Psoas muscle (tissue), 8 donors: Measurements from ENCODE around the gene PRKCA. TPM values are rescaled to one million over a fixed set of nuclear protein-coding genes. Genes with fewer than 3 reads are reported as not detected.
"Not testable (repeated sequence)": the region's sequence is repeated elsewhere in the genome, so short reads cannot be mapped to it uniquely, and the experiment has no call there.

Experiments used
- ATAC-seq, 4 donors: fragments of 200-7000 bp; cut with Tn5 transposase; one replicate each; pipeline ENCODE4 v1.9.1; 2020; ENCODE audit warnings: moderate library complexity in 3 of 4, mild to moderate bottlenecking in 2 of 4
- DNase-seq, 2 donors: peaks; one replicate each; pipeline ENCODE4 v3.0.0-alpha.2; 2020
- H3K27ac ChIP-seq: fragments of 200-600 bp; one replicate; pipeline ENCODE4 v1.8.0; 2022
- H3K27me3 ChIP-seq, 3 donors: fragments of 200-600 bp in 1 of 3; one replicate each; pipeline versions ENCODE4 v1.6.1 to v1.8.0; 2013 to 2022; ENCODE audit warnings: low read length in 2 of 3, mild to moderate bottlenecking in 2 of 3, moderate library complexity in 1 of 3; ENCODE audit not compliant: insufficient read depth in 3 of 3
- H3K36me3 ChIP-seq, 2 donors: fragments of 200-600 bp in 1 of 2; one replicate each; pipeline versions ENCODE4 v1.6.1 to v1.8.0; 2013 to 2022; ENCODE audit warnings: low read depth in 1 of 2, mild to moderate bottlenecking in 1 of 2, moderate library complexity in 1 of 2; ENCODE audit not compliant: insufficient read depth in 1 of 2
- H3K4me1 ChIP-seq: fragments of 200-600 bp; one replicate; pipeline ENCODE4 v1.8.0; 2022
- H3K4me3 ChIP-seq: fragments of 200-600 bp; one replicate; pipeline ENCODE4 v1.8.0; 2022; ENCODE audit warnings: mild to moderate bottlenecking
- H3K9me3 ChIP-seq: fragments of 200-600 bp; one replicate; pipeline ENCODE4 v1.8.0; 2022
- CTCF ChIP-seq: fragments of 200-600 bp; IDR thresholded peaks from one replicate; pipeline ENCODE4 v1.8.0; 2022; ENCODE audit warnings: antibody characterized with exemption
- WGBS, 3 donors: extraction: QIAGEN DNeasy Blood & Tissue Kit; methylation state at CpG; one replicate each; pipeline versions ENCODE4 v1.1.6 to v1.1.7; 2013; 5-methylcytosine and 5-hydroxymethylcytosine counted together
- intact Hi-C, 2 donors: fragments of 100-400 bp; cut with DNase I; formaldehyde crosslinking; loops; one replicate each; pipeline versions ENCODE4 v1.11.0 to v1.14.2; 2022
- polyA plus RNA-seq, 3 donors: library from polyadenylated mRNA; stranded (reverse); fragments of 200-250 nt; gene quantifications; one replicate each; pipeline ENCODE4 v1.2.3, GENCODE V29; 2013
- total RNA-seq, 4 donors: library from RNA; stranded (reverse); fragmentation: NEBNext Ultra II Directional in 2 of 4; extraction: Animal tissue kit (Norgen Biotek cat#: 25700) in 2 of 4; gene quantifications; one replicate each; pipeline versions ENCODE4 v1.2.1 to v1.2.4, GENCODE V29; 2021 to 2023
- donor health status: healthy with polysubstance abuse.
- donor health status: DM: no; HTN: no; CAD: no; lungs with moderate emphysema.
- donor health status: Bipolar disorder and iron deficiency.
- donor health status: healthy.
- donor health status: DM: yes; HTN: yes; CAD: no.
- donor health status: DM: no; HTN: no; CAD: no.
- donor health status: DM: no; HTN: no; CAD: no.
- donor health status: DM: yes; HTN: yes; CAD: no.

Gene PRKCA
- total and polyA plus RNA-seq, 7 donors: 0.35 to 15.5 (median 8.2) TPM

DNA sequence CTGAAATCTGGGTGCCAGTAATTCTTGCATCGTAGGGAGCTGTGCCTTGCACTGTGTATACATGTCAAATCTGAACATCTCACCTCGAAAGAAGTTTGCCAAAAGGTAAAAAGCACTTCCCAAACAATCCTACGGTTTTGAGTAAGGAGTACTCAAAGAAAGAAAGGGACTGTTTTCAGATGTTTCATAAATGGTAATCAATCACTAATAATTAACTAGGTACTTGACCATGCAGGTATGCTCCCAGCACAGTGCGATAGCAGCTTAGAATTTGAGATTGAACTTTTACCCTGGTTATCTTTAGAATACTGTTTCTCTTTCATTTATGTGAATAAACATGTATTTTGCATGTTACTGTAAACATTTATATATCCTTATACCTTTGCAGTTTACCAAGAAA, 39.0 kb downstream of the PRKCA start:
- intact Hi-C loops: loop anchor here in 1 of 2 donors (10.0 kb wide), 1 partner anchor 333 kb away; no protein-coding TSS in a partner anchor
- DNase-seq (no peak), ATAC-seq (no peak)
- no peaks in the 10 kb centered on the region for H3K36me3 ChIP-seq
- WGBS, 3 donors: 74 to 77% (median 75%) methylated on average over 4 of the region's 4 CpGs
- no peak overlapping the region for H3K27ac ChIP-seq
- no peaks in the 10 kb centered on the region for H3K9me3 ChIP-seq
- peaks cover 26% of the 10 kb centered on the region for H3K4me1 ChIP-seq
- TF ChIP-seq CTCF: no peak
- no peak overlapping the region for H3K4me3 ChIP-seq
- no peaks in the 10 kb centered on the region for H3K27me3 ChIP-seq

DNA sequence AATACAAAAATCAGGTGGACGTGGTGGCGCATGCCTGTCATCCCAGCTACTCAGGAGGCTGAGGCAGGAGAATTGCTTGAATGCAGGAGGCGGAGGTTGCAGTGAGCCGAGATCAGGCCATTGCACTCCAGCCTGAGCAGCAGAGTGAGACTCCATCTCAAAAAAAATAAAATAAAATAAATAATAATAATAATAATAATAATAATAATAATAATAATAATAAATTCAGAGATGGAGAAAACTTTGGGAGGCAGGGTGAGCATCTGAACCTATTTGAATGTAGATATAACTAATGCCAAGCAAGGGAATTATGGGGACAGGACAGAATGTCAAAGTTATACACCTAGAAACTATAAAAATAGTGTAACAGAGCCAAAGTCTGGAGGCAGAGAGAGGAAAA, 39.9 kb downstream of the PRKCA start:
- not testable (repeated sequence) for H3K27me3 ChIP-seq, H3K4me3 ChIP-seq, DNase-seq, H3K27ac ChIP-seq, H3K36me3 ChIP-seq, H3K9me3 ChIP-seq, ATAC-seq
- peaks cover 26% of the 10 kb centered on the region for H3K4me1 ChIP-seq
- WGBS, 3 donors: 97 to 100% (median 98%) methylated on average over 4 of the region's 4 CpGs
- intact Hi-C loops: loop anchor here in 1 of 2 donors (10.0 kb wide), 1 partner anchor 333 kb away; no protein-coding TSS in a partner anchor

DNA sequence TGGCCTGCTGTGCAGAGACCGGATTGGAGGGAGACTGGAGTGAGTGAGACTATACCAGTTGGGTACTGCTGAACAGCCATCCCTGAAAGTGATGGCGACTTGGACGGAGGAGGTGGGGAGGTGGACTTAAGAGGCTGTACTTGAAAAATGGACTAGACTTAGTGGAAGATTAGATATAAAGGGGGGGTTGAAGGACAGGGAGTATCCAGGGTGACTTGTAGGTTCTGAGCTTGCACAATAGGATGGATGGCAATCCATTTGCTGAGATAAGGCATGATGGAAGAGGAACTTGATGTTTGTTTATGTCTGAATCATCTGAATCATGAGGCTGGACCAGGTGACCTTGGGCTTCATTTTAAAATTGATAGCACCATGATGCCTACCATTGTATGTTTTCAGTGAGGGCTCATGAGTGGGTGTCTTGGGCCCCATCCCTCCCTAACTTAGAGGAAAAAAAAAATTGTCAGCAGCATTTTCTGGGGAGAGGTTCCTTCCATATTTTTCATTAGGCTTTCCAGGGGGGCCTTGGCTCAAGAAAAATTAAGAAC, 41.2 kb downstream of the PRKCA start:
- no peak overlapping the region for H3K4me3 ChIP-seq
- H3K4me1 ChIP-seq: peaks cover 30% of the 10 kb centered on the region
- TF ChIP-seq CTCF: no peak
- WGBS, 3 donors: 97 to 100% (median 99%) methylated on average over 3 of the region's 3 CpGs
- no peaks in the 10 kb centered on the region for H3K9me3 ChIP-seq
- no peak for ATAC-seq
- no peaks in the 10 kb centered on the region for H3K36me3 ChIP-seq
- H3K27ac ChIP-seq: no peak overlapping the region
- DNase-seq: no peak
- H3K27me3 ChIP-seq: no peaks in the 10 kb centered on the region
- intact Hi-C loops: loop anchor here in 1 of 2 donors (10.0 kb wide), 1 partner anchor 331 kb away; no protein-coding TSS in a partner anchor

DNA sequence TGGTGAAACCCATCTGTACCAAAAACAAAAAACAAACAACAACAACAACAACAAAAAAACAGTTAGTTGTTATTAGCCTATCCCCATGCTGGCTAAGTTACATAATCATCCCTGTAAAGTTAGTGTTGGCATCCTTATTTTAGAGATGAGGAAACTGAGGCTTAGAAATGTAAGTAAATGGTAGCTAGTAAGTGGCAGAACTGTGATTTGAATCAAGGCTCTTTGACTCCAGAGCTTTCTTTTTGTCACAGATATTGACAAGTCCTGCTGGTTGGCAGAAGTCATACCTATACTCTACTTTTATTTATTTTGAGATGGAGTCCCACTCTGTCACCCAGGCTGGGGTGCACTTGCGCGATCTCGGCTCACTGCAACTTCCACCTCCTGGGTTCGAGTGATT, 42.1 kb downstream of the PRKCA start:
- Histone ChIP-seq H3K27me3 (no peaks in the 10 kb centered on the region), H3K27ac (no peak overlapping the region), H3K9me3 (no peaks in the 10 kb centered on the region), H3K4me1 (peaks cover 29% of the 10 kb centered on the region), H3K36me3 (no peaks in the 10 kb centered on the region), H3K4me3 (no peak overlapping the region)
- ATAC-seq (no peak), DNase-seq (no peak)
- no peak for TF ChIP-seq CTCF
- intact Hi-C loops: loop anchor here in 1 of 2 donors (10.0 kb wide), 1 partner anchor 330 kb away; no protein-coding TSS in a partner anchor
- WGBS, 3 donors: 96 to 98% (median 97%) methylated on average over 4 of the region's 4 CpGs

DNA sequence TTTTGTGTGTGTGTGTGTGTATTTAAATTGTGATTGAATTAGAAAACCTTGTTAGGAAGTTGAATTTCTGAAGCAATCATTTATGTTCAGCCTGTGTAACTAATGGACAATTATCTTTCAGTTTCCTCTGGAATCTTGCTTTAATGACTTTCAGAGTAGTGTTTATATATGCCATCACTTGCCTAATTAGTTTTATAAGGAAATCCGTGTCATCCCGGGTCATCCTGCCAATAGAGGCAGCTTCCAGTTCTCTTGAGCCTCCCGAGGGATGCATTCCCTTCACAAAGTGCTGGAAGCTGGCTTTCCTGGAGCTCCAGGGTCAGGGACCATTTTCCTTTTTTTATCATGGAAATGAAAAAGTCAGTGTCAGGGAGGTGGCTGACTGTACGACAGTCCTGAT, 42.9 kb downstream of the PRKCA start:
- WGBS, 3 donors: 23 to 32% (median 26%) methylated on average over 4 of the region's 4 CpGs
- H3K4me1 ChIP-seq: peaks cover 21% of the 10 kb centered on the region
- H3K9me3 ChIP-seq: no peaks in the 10 kb centered on the region
- H3K27me3 ChIP-seq: no peaks in the 10 kb centered on the region
- no peak overlapping the region for H3K27ac ChIP-seq
- intact Hi-C loops: loop anchor here in 1 of 2 donors (10.0 kb wide), 1 partner anchor 330 kb away; no protein-coding TSS in a partner anchor
- DNase-seq (no peak), ATAC-seq (no peak)
- no peak overlapping the region for H3K4me3 ChIP-seq
- no peak for TF ChIP-seq CTCF
- no peaks in the 10 kb centered on the region for H3K36me3 ChIP-seq

DNA sequence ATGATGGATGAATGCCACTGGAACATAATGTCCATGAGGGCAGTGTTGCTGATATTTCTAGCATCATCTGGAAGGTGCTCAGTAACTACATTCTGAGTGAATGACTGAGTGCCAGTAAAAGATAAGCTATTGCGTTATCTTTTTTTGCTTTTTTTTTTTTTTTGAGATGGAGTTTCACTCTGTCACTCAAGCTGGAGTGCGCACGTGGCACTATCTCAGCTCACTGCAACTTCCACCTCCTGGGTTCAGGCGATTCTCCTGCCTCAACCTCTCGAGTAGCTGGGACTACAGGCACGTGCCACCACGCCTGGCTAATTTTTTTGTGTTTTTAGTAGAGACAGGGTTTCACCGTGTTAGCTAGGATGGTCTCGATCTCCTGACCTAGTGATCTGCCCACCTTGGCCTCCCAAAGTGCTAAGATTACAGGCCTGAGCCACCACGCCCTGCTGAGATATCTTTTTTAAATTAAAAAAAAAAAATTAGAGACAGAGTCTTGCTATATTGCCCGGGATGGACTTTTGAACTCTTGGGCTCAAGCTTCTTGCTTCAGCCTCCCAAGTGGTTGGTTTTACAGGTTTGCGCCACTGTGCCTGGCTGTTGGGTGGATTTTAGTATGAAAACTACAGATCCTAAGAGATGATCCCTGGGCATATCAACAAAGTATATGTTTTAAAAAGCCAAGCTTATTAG, 43.7 kb downstream of the PRKCA start:
- DNase-seq, H3K27me3 ChIP-seq, H3K9me3 ChIP-seq, H3K36me3 ChIP-seq, ATAC-seq, H3K27ac ChIP-seq, H3K4me3 ChIP-seq: not testable (repeated sequence)
- H3K4me1 ChIP-seq: peaks cover 14% of the 10 kb centered on the region
- WGBS, 3 donors: 93 to 96% (median 95%) methylated on average over 12 of the region's 12 CpGs
- intact Hi-C loops: loop anchor here in 1 of 2 donors (10.0 kb wide), 1 partner anchor 329 kb away; no protein-coding TSS in a partner anchor
